Gastroesophageal sphincter (tissue), 3 donors: ENCODE results near the gene RASSF7.

ENCODE experiments used
- CTCF ChIP-seq, 4 experiments: fragments of 200-600 bp in 2 of 4; fragments of 450-650 bp in 2 of 4; sonication (generic) in 1 of 4; IDR thresholded peaks; one replicate each; pipeline ENCODE4 v1.5.1; 2017 to 2019; ENCODE audit warnings: antibody characterized with exemption in 4 of 4, mild to moderate bottlenecking in 2 of 4, moderate library complexity in 2 of 4
- POLR2AphosphoS5 ChIP-seq: sonication (generic); formaldehyde crosslinking; IDR thresholded peaks from one replicate; pipeline ENCODE4 v1.6.1; 2017; ENCODE audit warnings: antibody characterized with exemption

DNA sequence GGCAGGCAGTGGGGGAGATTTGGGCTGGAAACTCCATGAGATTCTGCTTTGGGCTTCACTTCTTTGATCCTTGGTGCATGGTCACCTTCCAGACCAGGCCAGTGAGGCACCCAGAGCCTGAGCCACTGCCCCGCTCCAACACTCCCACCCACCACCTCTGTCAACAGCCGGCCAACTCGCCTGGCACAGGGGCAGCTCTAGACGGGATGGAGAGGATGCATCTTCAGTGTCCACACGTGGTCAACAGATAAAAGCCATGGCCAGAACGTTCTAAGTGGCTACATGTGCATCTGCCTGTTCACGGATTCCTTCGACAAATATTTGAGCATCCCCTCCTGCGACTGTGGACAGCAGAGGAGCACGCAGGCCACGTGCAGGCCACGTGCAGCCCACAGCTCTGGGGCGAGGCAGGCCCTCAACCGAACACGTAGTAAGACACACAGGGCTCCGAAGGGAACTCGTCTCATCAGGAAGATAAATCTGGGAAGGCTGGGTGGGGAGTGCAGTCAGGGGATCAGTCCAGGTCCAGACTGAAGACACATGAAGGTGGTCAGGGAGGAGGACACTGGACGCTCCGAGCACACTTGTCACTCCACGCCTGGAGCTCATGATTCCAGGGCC, 22.2 kb upstream of the RASSF7 start:
- TF ChIP-seq CTCF (IDR thresholded peaks at IDR 0.05): no peak
- no peak for TF ChIP-seq POLR2AphosphoS5
